ENCODE data around the gene FRMD4A. TPM values are rescaled to one million over a fixed set of nuclear protein-coding genes. Genes with fewer than 3 reads are reported as not detected.

The FRMD4A gene
- total RNA-seq, 2 donors from 2014 or later, result 18.9 to 46.1 TPM

DNA sequence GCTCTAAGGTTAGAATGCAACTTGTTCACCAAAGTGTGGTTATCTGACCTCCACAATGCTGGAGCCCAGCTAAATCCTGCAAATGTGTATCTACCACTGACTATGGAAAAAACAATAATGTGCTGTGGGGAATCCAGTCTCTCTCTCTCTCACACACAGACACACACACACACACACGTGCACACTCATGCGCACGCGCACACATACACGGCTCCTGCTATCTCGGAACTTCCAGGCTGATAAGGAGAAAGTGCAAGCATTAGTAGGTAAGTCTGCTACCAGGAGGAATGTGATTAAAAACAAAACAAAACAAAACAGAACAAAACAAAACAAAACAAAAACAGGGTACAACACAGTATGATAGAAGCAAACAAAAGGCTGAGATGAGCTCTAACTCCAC, 205.2 kb downstream of the FRMD4A start:
- H3K36me3 ChIP-seq (replicated peaks in 1 of 2; ENCODE audit: insufficient read depth in 1 of 2, low read depth in 2 of 2), result no peaks in the 10 kb centered on the region
- peak; percentile 32 to 63 (median 48) for DNase-seq

GRCh38 chr10:14124941-14125340, 205.8 kb downstream of the FRMD4A start:
- Histone ChIP-seq H3K4me1 (no peaks in the 10 kb centered on the region), H3K27ac (no peak overlapping the region), H3K4me3 (no peak overlapping the region), H3K9me3 (no peaks in the 10 kb centered on the region), H3K36me3 (replicated peaks in 1 of 2; ENCODE audit: insufficient read depth in 1 of 2, low read depth in 2 of 2) (no peaks in the 10 kb centered on the region), H3K27me3 (no peaks in the 10 kb centered on the region)
- TF ChIP-seq POLR2A (IDR thresholded peaks at IDR 0.05), result no peak
- no peak for TF ChIP-seq CTCF (IDR thresholded peaks at IDR 0.05)
- WGBS, 2 donors, result 69 to 76% methylated on average over 7 of the region's 7 CpGs
- ATAC-seq, result no peak
- intact Hi-C loops (cut with DNase I), result no loop called here
- DNase-seq, result no peak

More for the DNA sequence above, 205.2 kb downstream of the FRMD4A start:
- no peak overlapping the region for H3K4me3 ChIP-seq
- TF ChIP-seq POLR2A (IDR thresholded peaks at IDR 0.05) (no peak), CTCF (IDR thresholded peaks at IDR 0.05) (no peak)
- intact Hi-C loops (cut with DNase I), result no loop called here
- H3K27me3 ChIP-seq, result no peaks in the 10 kb centered on the region
- no peaks in the 10 kb centered on the region for H3K9me3 ChIP-seq
- 31 to 32% methylated on average over 6 of the region's 6 CpGs for WGBS, 2 donors
- ATAC-seq, result peak; percentile 64
- H3K4me1 ChIP-seq, result no peaks in the 10 kb centered on the region
- no peak overlapping the region for H3K27ac ChIP-seq

GRCh38 chr10:14123139-14123538, 207.6 kb downstream of the FRMD4A start:
- TF ChIP-seq CTCF (IDR thresholded peaks at IDR 0.05) (no peak), POLR2A (IDR thresholded peaks at IDR 0.05) (no peak)
- Histone ChIP-seq H3K4me3 (no peak overlapping the region), H3K36me3 (replicated peaks in 1 of 2; ENCODE audit: insufficient read depth in 1 of 2, low read depth in 2 of 2) (no peaks in the 10 kb centered on the region), H3K4me1 (no peaks in the 10 kb centered on the region), H3K27me3 (no peaks in the 10 kb centered on the region), H3K9me3 (no peaks in the 10 kb centered on the region), H3K27ac (no peak overlapping the region)
- ATAC-seq (no peak), DNase-seq (no peak)
- intact Hi-C loops (cut with DNase I), result no loop called here
- 68 to 95% methylated on average over 5 of the region's 5 CpGs for WGBS, 2 donors

- DNase-seq (no peak), ATAC-seq (no peak)
- Histone ChIP-seq H3K27me3 (no peaks in the 10 kb centered on the region), H3K36me3 (replicated peaks in 1 of 2; ENCODE audit: insufficient read depth in 1 of 2, low read depth in 2 of 2) (no peaks in the 10 kb centered on the region), H3K4me1 (no peaks in the 10 kb centered on the region), H3K27ac (no peak overlapping the region), H3K9me3 (no peaks in the 10 kb centered on the region), H3K4me3 (no peak overlapping the region)
- TF ChIP-seq POLR2A (IDR thresholded peaks at IDR 0.05) (no peak), CTCF (IDR thresholded peaks at IDR 0.05) (no peak)
- intact Hi-C loops (cut with DNase I), result no loop called here
- 65 to 92% methylated on average over 2 of the region's 2 CpGs for WGBS, 2 donors
Measured at GRCh38 chr10:14120812-14121211, 209.9 kb downstream of the FRMD4A start.

- intact Hi-C loops (cut with DNase I), result no loop called here
- ATAC-seq (no peak), DNase-seq (no peak)
Measured at GRCh38 chr10:14118953-14119352, 211.8 kb downstream of the FRMD4A start.

More at GRCh38 chr10:14118953-14119352, 211.8 kb downstream of the FRMD4A start:
- Histone ChIP-seq H3K27ac (no peak overlapping the region), H3K4me1 (no peaks in the 10 kb centered on the region), H3K27me3 (no peaks in the 10 kb centered on the region), H3K36me3 (replicated peaks in 1 of 2; ENCODE audit: insufficient read depth in 1 of 2, low read depth in 2 of 2) (no peaks in the 10 kb centered on the region), H3K4me3 (no peak overlapping the region), H3K9me3 (no peaks in the 10 kb centered on the region)
- WGBS, 2 donors, result 88 to 91% methylated on average over 4 of the region's 4 CpGs
- TF ChIP-seq CTCF (IDR thresholded peaks at IDR 0.05) (no peak), POLR2A (IDR thresholded peaks at IDR 0.05) (no peak)
